G401 (cell line): Measurements from ENCODE around the gene SLC35E1. TPM values are rescaled to one million over a fixed set of nuclear protein-coding genes. Genes with fewer than 3 reads are reported as not detected.

Experiments used
- DNase-seq: peaks from one replicate; pipeline ENCODE4 v3.0.0-alpha.2; 2015; ENCODE audit warnings: low spot score
- in situ Hi-C: cut with HindIII; loops from 2 replicates; pipeline ENCODE4 v1.10.0; 2016; ENCODE audit warnings: low sequenced_read_pairs, mixed read lengths
- total RNA-seq: library from RNA; depleted of rRNA; stranded (reverse); fragments of >200 nt; shearing (Covaris generic); gene quantifications from 2 replicates; pipeline ENCODE4 v1.2.3, GENCODE V29; 2014

Gene SLC35E1
- total RNA-seq, 1 experiment from 2014 or later, result 25.7 TPM

DNA sequence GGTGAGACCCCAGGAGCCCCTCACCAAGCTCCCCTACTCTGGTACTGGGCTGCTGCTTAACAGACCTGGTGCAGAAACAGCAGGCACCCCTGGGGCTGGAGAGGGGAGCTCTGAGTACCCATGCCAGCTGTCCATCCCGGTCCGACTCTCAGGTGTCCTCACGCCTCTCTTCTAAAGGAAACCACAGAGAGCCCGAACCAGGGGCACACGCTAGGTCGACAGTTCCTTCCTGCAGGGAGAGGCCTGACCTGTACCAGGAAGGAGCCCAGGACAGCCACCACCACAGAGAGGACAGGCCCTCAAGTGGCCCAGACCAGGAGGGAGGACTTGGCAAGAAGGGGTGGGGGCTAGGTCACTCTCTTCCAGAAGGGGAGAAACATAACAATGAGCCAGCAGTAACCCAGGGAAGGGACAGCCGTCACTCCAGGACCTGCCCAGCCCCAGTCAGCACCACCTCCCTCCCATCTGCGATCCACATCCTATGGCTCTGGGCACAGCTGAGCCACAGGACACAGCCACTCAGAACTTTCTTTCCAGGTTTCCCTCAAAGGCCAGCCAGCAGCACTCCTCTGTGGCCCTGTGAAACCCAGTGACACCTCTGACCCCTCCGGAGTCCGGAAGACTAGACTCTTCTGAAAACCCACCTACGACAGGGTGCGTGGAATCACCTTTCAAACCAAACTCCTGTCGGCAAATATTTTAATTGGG is 13.0 kb upstream of the SLC35E1 start:
- DNase-seq, result no peak
- in situ Hi-C loops, result no loop called here

GRCh38 chr19:16584248-16585093 is 12.3 kb upstream of the SLC35E1 start:
- in situ Hi-C loops, result no loop called here
- DNase-seq, result peak; percentile 72

- in situ Hi-C loops, result no loop called here
Measured at GRCh38 chr19:16582486-16583261, 10.5 kb upstream of the SLC35E1 start.

GRCh38 chr19:16581971-16582343 is 9.7 kb upstream of the SLC35E1 start:
- in situ Hi-C loops, result no loop called here
- DNase-seq, result no peak

More at GRCh38 chr19:16582486-16583261, 10.5 kb upstream of the SLC35E1 start:
- no peak for DNase-seq

GRCh38 chr19:16581145-16581970 is 9.1 kb upstream of the SLC35E1 start:
- in situ Hi-C loops, result no loop called here
- no peak for DNase-seq

GRCh38 chr19:16579381-16579780 is 7.2 kb upstream of the SLC35E1 start:
- in situ Hi-C loops, result no loop called here
- DNase-seq, result no peak

GRCh38 chr19:16577531-16577985 is 5.3 kb upstream of the SLC35E1 start:
- in situ Hi-C loops, result no loop called here
- DNase-seq, result no peak

GRCh38 chr19:16576690-16577530 is 4.7 kb upstream of the SLC35E1 start:
- in situ Hi-C loops, result no loop called here
- DNase-seq, result no peak

- in situ Hi-C loops, result no loop called here
- DNase-seq, result no peak
Measured at GRCh38 chr19:16575861-16576689, 3.9 kb upstream of the SLC35E1 start.

DNA sequence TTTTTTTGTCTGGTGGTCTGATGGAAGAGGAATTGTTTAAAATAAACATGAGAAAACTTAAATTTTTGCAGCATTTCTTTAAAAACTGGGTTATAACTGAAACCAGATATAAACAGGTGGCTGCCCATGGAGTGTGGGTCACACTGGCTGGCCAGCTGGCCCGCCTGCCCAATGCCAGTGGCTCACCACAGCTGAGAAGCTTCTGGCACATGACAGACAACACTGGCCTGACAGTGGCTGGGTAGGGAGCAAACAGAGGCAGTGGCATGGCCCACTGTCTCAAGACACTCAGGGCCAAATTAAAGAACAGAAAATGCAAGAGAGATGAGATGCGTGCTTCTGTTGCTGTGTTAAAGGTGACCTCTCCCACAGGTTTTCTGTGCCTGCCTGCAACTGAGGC is 3.1 kb upstream of the SLC35E1 start:
- no peak for DNase-seq
- in situ Hi-C loops, result no loop called here

GRCh38 chr19:16573925-16574324 is 1.7 kb upstream of the SLC35E1 start:
- in situ Hi-C loops, result no loop called here
- no peak for DNase-seq

- in situ Hi-C loops, result no loop called here
Measured at GRCh38 chr19:16573296-16573695, 1.1 kb upstream of the SLC35E1 start.

GRCh38 chr19:16571822-16572331 is 338 bp downstream of the SLC35E1 start:
- in situ Hi-C loops, result no loop called here
- DNase-seq, result no peak

More at GRCh38 chr19:16573296-16573695, 1.1 kb upstream of the SLC35E1 start:
- DNase-seq, result no peak

GRCh38 chr19:16571283-16571682 is 932 bp downstream of the SLC35E1 start:
- in situ Hi-C loops, result no loop called here
- DNase-seq, result peak; percentile 46

DNA sequence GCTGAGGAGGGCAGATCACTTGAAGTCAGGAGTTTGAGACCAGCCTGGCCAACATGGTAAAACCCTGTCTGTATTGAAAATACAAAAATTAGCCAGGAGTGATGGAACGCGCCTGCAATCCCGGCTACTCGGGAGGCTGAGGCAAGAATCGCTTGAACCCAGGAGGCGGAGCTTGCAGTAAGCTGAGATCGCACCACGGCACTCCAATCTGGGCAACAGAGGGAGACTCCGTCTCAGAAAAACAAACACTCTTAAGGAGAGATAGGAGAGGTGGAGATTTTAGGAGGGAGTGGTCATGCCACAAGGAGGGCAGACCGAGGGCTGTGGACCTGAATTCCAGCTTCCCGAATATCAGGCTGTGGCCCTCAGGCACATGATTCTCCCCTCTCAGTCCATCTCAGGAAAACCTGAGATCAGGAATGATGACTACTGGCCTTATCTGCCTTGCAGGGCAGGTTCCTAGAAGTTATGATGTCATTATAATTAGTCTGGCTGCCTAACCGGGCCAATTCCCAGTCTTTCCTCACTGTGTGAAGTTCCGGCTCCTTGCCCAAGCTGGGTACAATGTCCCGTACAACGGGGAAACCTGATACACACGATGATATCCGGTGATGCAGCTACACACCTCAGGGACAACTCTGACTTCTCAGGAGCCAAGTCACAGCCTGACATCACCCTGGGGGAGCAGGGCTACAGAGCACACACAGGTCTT is 2.5 kb downstream of the SLC35E1 start:
- in situ Hi-C loops, result no loop called here
- no peak for DNase-seq

- DNase-seq, result no peak
- in situ Hi-C loops, result no loop called here
Measured at GRCh38 chr19:16566702-16567101, 5.5 kb downstream of the SLC35E1 start.
